HepG2 (cell line): ENCODE data around the gene SAA2. TPM values are rescaled to one million over a fixed set of nuclear protein-coding genes. Genes with fewer than 3 reads are reported as not detected.

ENCODE experiments used
- ATAC-seq: fragments of 200-7000 bp; cut with Tn5 transposase; 3 replicates; pipeline ENCODE4 v1.9.1; 2020; ENCODE audit warnings: mild to moderate bottlenecking, moderate library complexity
- BruUV-seq: library from RNA; stranded (reverse); fragments of 400-500 nt; replicated peaks from 2 replicates; lab custom pipeline; 2021; lab: Mats Ljungman, UMichigan
- CTCF ChIA-PET: fragments of 300-600 bp; formaldehyde crosslinking; extraction: SDS; loops from one replicate; lab custom pipeline; 2021; ENCODE audit warnings: low total read pairs, inconsistent platforms, low intra/inter-chr PET ratio; lab: Yijun Ruan, JAX
- POLR2A ChIA-PET: fragments of 350-600 bp; sonication (Branson Sonifier 250); formaldehyde crosslinking; loops from one replicate; lab custom pipeline; 2020; ENCODE audit warnings: antibody characterized with exemption, inconsistent platforms; lab: Yijun Ruan, JAX
- DNase-seq: peaks from one replicate; pipeline ENCODE4 v3.0.0-alpha.2; 2015; ENCODE audit warnings: low spot score
- FAIRE-seq: peaks from 3 replicates; lab custom pipeline; 2011; peaks lifted over from hg19 to GRCh38; lab: Jason Lieb, UNC
- H2AFZ ChIP-seq: one replicate; pipeline ENCODE4 v1.6.1; 2011; ENCODE audit warnings: low read length, inconsistent platforms
- H3K27ac ChIP-seq: fragments of 300-600 bp; 3 replicates; pipeline ENCODE4 v1.8.0; 2011; ENCODE audit warnings: mixed run types, mild to moderate bottlenecking, mixed read lengths, low read length, inconsistent platforms; ENCODE audit not compliant: insufficient read depth; ENCODE audit errors: extremely low read length
- H3K27me3 ChIP-seq, 2 experiments: fragments of 200-600 bp in 1 of 2; 2 replicates in 1 of 2; 3 replicates in 1 of 2; pipeline versions ENCODE4 v1.6.0 to v1.8.0; 2011; ENCODE audit warnings: low read length in 2 of 2, mild to moderate bottlenecking in 2 of 2, moderate library complexity in 2 of 2, inconsistent platforms in 1 of 2; ENCODE audit not compliant: insufficient read depth in 2 of 2, control insufficient read depth in 1 of 2
- H3K36me3 ChIP-seq, 2 experiments: fragments of 200-600 bp in 1 of 2; replicated peaks in 1 of 2; 2 replicates in 1 of 2; 3 replicates in 1 of 2; pipeline versions ENCODE4 v1.5.1 to v1.8.0; 2011; ENCODE audit warnings: low read length in 2 of 2, inconsistent platforms in 1 of 2; ENCODE audit not compliant: insufficient read depth in 2 of 2, control insufficient read depth in 1 of 2
- H3K4me1 ChIP-seq: 2 replicates; pipeline ENCODE4 v1.5.1; 2012; ENCODE audit warnings: low read length, inconsistent platforms; ENCODE audit not compliant: insufficient read depth
- H3K4me2 ChIP-seq: 2 replicates; pipeline ENCODE4 v1.6.0; 2011; ENCODE audit warnings: low read depth, low read length, inconsistent platforms
- H3K4me3 ChIP-seq, 3 experiments: fragments of 200-600 bp in 1 of 3; sonication (generic), shearing (Covaris generic) in 1 of 3; replicated peaks in 1 of 3; 2 replicates each; pipeline ENCODE4 v1.5.1; 2011 to 2016; ENCODE audit warnings: low read length in 3 of 3, inconsistent platforms in 2 of 3, low read depth in 2 of 3, mild to moderate bottlenecking in 2 of 3, control low read depth in 1 of 3, mixed read lengths in 1 of 3; ENCODE audit not compliant: insufficient read depth in 1 of 3
- H3K79me2 ChIP-seq: one replicate; pipeline ENCODE4 v1.6.1; 2011; ENCODE audit warnings: low read length, inconsistent platforms; ENCODE audit not compliant: insufficient read depth
- H3K9ac ChIP-seq: 2 replicates; pipeline ENCODE4 v1.6.0; 2011; ENCODE audit warnings: mild to moderate bottlenecking, low read depth, low read length, inconsistent platforms; ENCODE audit not compliant: insufficient read depth
- H3K9me3 ChIP-seq: 2 replicates; pipeline ENCODE4 v1.5.1; 2012; ENCODE audit warnings: mild to moderate bottlenecking, low read length
- H4K20me1 ChIP-seq: 2 replicates; pipeline ENCODE4 v1.6.0; 2011; ENCODE audit warnings: inconsistent platforms, mild to moderate bottlenecking, low read length, moderate library complexity; ENCODE audit not compliant: insufficient read depth
- CEBPB ChIP-seq: IDR thresholded peaks from 2 replicates; pipeline ENCODE4 v1.6.1; 2011; ENCODE audit warnings: low read depth, low read length, improper control_type of control experiment, borderline replicate concordance
- DMAP1 ChIP-seq: IDR thresholded peaks from 2 replicates; pipeline ENCODE4 v1.6.1; 2016
- FOXJ3 ChIP-seq: sonication (generic); formaldehyde crosslinking; IDR thresholded peaks from 2 replicates; pipeline ENCODE4 v1.4.0; 2020; ENCODE audit warnings: missing genetic modification reagents, mild to moderate bottlenecking, borderline replicate concordance
- GABPA ChIP-seq, 2 experiments: IDR thresholded peaks; 2 replicates each; pipeline ENCODE4 v1.6.1; 2011 to 2016; ENCODE audit warnings: low read depth in 2 of 2, low read length in 1 of 2, missing biosample characterization in 1 of 2, missing genetic modification characterization in 1 of 2
- MAX ChIP-seq: IDR thresholded peaks from 2 replicates; pipeline ENCODE4 v1.6.1; 2012; ENCODE audit warnings: inconsistent platforms
- STAT6 ChIP-seq: sonication (generic); formaldehyde crosslinking; IDR thresholded peaks from 2 replicates; pipeline ENCODE4 v1.4.0; 2020; ENCODE audit warnings: missing genetic modification reagents, mild to moderate bottlenecking, borderline replicate concordance
- THAP11 ChIP-seq: IDR thresholded peaks from 2 replicates; pipeline ENCODE4 v1.6.1; 2016; ENCODE audit warnings: missing biosample characterization, missing genetic modification reagents
- YEATS2 ChIP-seq: sonication (generic); formaldehyde crosslinking; IDR thresholded peaks from 2 replicates; pipeline ENCODE4 v1.4.0; 2020; ENCODE audit warnings: missing genetic modification reagents, borderline replicate concordance
- YY1 ChIP-seq: IDR thresholded peaks from 2 replicates; pipeline ENCODE4 v1.6.1; 2011; ENCODE audit warnings: low read length, low read depth, moderate library complexity, mild to moderate bottlenecking; ENCODE audit not compliant: insufficient read depth, insufficient replicate concordance
- ZBTB20 ChIP-seq: sonication (generic); formaldehyde crosslinking; IDR thresholded peaks from 2 replicates; pipeline ENCODE4 v1.8.1; 2023; ENCODE audit warnings: missing genetic modification reagents, low read depth, mild to moderate bottlenecking, borderline replicate concordance
- ZNF512 ChIP-seq: sonication (generic); formaldehyde crosslinking; IDR thresholded peaks from 2 replicates; pipeline ENCODE4 v1.4.0; 2020; ENCODE audit warnings: mild to moderate bottlenecking, missing genetic modification reagents
- ZNF570 ChIP-seq: sonication (generic); formaldehyde crosslinking; IDR thresholded peaks from 2 replicates; pipeline ENCODE4 v1.4.0; 2020; ENCODE audit warnings: mild to moderate bottlenecking, missing genetic modification reagents, borderline replicate concordance
- ZXDC ChIP-seq: sonication (generic); formaldehyde crosslinking; IDR thresholded peaks from 2 replicates; pipeline ENCODE4 v1.5.0; 2020; ENCODE audit warnings: mild to moderate bottlenecking, missing genetic modification reagents
- WGBS: methylation state at CpG from one replicate; pipeline ENCODE4 v1.1.6; 2017; ENCODE audit warnings: low lambda C conversion rate; 5-methylcytosine and 5-hydroxymethylcytosine counted together
- in situ Hi-C: cut with HindIII; loops from 2 replicates; pipeline ENCODE4 v1.10.0; 2017; ENCODE audit warnings: low pct_unique_long_range_greater_than_20kb; ENCODE audit not compliant: extremely low pct_ligation_motif_present
- intact Hi-C: fragments of 100-400 bp; cut with micrococcal nuclease; formaldehyde crosslinking; loops from one replicate; pipeline ENCODE4 v1.10.0; 2022; ENCODE audit not compliant: unreplicated experiment
- polyA plus RNA-seq, 8 experiments: library from polyadenylated mRNA; depleted of rRNA in 3 of 8; stranded (reverse) in 7 of 8; unstranded in 1 of 8; fragments of >200 nt; fragmentation: Illumina TruSeq in 4 of 8; extraction: Trizol in 4 of 8; gene quantifications; 2 replicates each; pipeline versions ENCODE4 v1.2.1 to v1.2.3, GENCODE V29; 2011 to 2016; ENCODE audit warnings: low read depth in 4 of 8, missing spikeins in 1 of 8, mixed read lengths in 1 of 8; ENCODE audit not compliant: insufficient read depth in 1 of 8
- total RNA-seq, 5 experiments: library from RNA; depleted of rRNA; stranded (reverse); fragments of >200 nt; fragmentation: Illumina TruSeq; extraction: Trizol; gene quantifications; 2 replicates each; pipeline ENCODE4 v1.2.3, GENCODE V29; 2016; ENCODE audit warnings: low read depth in 1 of 5

Gene SAA2
- total and polyA plus RNA-seq, 2 of the 13 experiments (the other 11 are each of a cell fraction or from before 2014, with no cell fraction given), result 0.27 TPM; not detected in 1

- no peak for TF ChIP-seq ZNF512 (CRISPR knock-in tag)
Measured at GRCh38 chr11:18225913-18226312, 22.6 kb downstream of the SAA2 start (continued).

- in situ Hi-C loops (no loop called here), intact Hi-C loops (no loop called here)
- ATAC-seq, result peak; percentile 93
- peak; percentile 87 for DNase-seq
- peak overlapping the region; percentile 30 for H3K4me2 ChIP-seq
- ChIA-PET POLR2A (interaction anchor here (0.7 to 2.7 kb wide), 7 partner anchors 12 to 369 kb away, joined by 3 to 37 read pairs (median 3); partner anchors contain the start of gene SAA4), CTCF (no interaction called here)
- H3K27me3 ChIP-seq, result no peaks in the 10 kb centered on the region
- H3K4me3 ChIP-seq, result peak overlapping the region in 1 of 3 experiments; percentile 28; a peak in 1 of 6 replicates
- H3K27ac ChIP-seq, result peak overlapping the region; percentile 92
- H4K20me1 ChIP-seq, result no peaks in the 10 kb centered on the region
- WGBS, result 31% methylated on average over 3 of the region's 3 CpGs
- BruUV-seq, result no TSS peak
- H3K36me3 ChIP-seq, result no peaks in the 10 kb centered on the region
- peaks cover 60% of the 10 kb centered on the region for H3K4me1 ChIP-seq
- H2AFZ ChIP-seq, result no peak overlapping the region
- peak overlapping the region; percentile 47; the same call in 1 of the 2 replicates for H3K9ac ChIP-seq
- no peaks in the 10 kb centered on the region for H3K9me3 ChIP-seq
- no peaks in the 10 kb centered on the region for H3K79me2 ChIP-seq
- peak; percentile 96 for FAIRE-seq
- TF ChIP-seq YEATS2 (CRISPR knock-in tag), result peak; percentile 59; the same call in 1 of the 2 replicates
- TF ChIP-seq ZBTB20, result peak; percentile 92; the same call in 1 of the 2 replicates
- no peak for TF ChIP-seq GABPA (IDR thresholded peaks at IDR 0.05; ENCODE audit: low read depth, low read length)
- TF ChIP-seq GABPA (CRISPR knock-in tag; IDR thresholded peaks at IDR 0.05; ENCODE audit: low read depth), result peak; percentile 57; the same call in 1 of the 2 replicates
- TF ChIP-seq DMAP1, result peak; percentile 51; the same call in 1 of the 2 replicates
- peak; percentile 96 for TF ChIP-seq FOXJ3 (CRISPR knock-in tag)
- 0 out of 2 replicates have a peak, but pooled peaks have one; percentile 25 for TF ChIP-seq STAT6 (CRISPR knock-in tag)
- no peak for TF ChIP-seq ZXDC
- peak; percentile 80 for TF ChIP-seq MAX
- TF ChIP-seq YY1, result peak; percentile 73
- TF ChIP-seq ZNF570 (CRISPR knock-in tag), result 0 out of 2 replicates have a peak, but pooled peaks have one; percentile 79
- TF ChIP-seq THAP11 (CRISPR knock-in tag), result peak; percentile 59; the same call in 1 of the 2 replicates
- TF ChIP-seq CEBPB, result peak; percentile 79
Measured at GRCh38 chr11:18223591-18224387, 24.7 kb downstream of the SAA2 start.
